Dedifferentiated amniotic fluid mesenchymal stem cell (primary cell): ENCODE measurements around the gene EFNA4.

Experiments used
- DNase-seq: peaks from one replicate; pipeline ENCODE4 v3.0.0-alpha.2; 2016; ENCODE audit errors: extremely low spot score

The EFNA4 gene

DNA sequence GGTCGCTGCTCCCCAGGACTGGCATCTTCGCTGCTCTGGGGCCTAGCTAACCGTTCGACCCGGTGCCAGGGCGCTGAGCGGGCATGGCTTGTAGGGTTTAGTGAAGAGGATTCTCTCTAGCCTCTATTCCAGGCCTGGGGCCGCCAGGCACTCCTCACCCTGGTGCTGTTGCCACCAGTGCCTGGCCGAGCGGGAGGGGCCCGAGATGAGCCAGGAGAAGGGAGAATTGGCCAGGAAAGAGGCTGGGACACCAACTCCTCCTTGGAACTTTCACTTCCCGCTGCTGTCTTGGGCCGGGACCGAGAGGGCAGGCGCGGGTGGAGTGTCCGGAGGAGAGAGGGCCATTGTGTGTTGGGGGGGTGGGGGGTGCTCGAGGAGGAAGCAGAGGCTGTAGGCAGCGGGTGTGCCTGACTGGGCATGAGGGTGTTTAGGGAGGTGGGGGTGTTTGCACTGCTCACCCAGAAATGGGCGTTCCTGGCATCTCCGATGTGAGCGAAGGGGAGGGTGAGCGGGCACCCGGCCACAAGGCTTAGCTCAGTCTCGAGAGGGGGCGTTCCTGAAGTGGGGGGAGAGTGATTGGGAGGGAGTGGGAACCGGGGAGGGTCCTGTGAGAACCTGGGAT lies 11.7 kb upstream of the EFNA4 start:
- DNase-seq = no peak

DNA sequence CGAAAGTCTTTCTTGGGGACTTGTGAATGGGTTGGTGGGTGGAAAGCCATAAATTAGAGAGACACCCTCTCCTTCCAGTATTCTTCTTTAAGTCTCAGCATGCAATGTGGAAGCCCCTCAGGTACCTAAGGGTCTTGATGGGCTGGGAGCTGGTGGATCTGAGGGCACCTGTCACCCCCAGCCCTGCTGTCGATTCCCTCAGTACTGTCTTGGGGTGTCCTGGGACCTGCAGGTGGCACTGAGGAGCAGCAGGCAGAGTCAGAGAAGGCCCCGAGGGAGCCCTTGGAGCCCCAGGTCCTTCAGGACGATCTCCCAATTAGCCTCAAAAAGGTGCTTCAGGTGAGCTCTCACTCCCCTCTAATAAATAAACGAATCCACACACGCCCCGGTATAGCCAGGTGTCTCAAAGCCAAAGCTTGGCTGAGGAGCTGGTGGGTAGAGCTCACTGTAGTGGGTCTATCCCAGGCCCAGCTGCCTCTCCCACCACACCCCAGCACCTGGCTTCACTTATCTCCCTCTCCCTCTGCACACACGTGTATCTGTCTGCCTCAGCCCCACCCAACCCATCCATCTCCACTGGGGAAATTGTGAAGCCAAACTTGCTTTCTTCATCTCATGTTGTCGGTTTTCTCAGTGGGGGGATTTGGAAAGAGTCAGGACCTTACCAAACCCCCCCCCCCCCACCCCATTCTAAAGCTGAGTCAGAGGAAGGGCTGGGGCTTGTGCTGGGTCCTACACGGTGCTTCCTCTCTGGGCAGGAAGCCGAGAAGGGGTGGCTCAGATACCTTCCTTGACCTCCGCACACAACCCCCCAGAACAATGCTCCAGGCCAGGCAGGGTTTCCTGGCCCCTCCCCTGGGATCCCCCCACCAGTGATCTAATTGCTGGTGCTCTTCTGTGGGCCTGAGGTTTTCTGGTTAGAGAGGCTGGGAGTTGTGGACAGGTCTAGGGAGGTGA lies 10.8 kb upstream of the EFNA4 start:
- no peak for DNase-seq

DNA sequence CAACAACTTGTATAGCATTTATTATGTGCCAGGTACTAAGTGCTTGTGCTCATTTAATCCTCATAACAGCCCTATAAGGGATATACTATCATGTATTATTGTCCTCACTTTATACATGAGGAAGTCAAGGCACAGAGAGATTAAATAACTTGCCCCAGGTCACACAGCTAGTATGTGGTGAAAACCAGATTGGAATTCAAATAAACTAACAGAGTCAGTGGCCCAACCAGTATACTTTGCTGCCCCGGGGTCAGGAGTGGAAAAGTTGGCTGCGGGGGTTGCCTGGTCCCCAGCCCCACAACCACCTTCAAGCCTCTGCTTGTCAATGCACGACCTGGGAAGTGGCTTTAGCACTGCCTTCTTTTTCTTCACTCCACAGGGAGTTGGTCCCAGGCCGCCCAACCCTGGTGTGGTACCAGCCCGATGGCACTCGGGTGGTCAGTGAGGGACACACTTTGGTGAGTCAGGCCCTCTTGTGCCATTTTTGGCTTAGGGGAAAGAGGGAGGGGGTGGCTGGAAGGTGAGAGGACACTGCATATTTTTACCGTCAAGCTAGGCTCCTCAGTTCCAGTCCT lies 9.9 kb upstream of the EFNA4 start:
- no peak for DNase-seq

DNA sequence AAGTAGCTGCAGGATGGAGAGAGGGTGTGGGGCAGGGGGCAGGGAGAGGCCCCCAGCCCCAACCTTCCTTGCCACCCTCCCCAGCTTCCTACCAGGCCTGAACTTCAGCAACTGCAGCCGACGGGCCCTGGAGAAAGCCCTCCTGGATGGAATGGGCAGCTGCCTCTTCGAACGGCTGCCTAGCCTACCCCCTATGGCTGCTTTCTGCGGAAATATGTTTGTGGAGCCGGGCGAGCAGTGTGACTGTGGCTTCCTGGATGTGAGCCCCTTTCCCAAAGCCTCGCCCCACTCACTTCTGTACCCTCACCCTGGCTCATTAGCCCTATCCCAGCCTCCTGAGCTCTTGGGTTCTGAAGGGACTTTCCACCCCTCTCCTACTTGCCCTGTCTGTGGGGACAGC lies 6.4 kb upstream of the EFNA4 start:
- no peak for DNase-seq

DNA sequence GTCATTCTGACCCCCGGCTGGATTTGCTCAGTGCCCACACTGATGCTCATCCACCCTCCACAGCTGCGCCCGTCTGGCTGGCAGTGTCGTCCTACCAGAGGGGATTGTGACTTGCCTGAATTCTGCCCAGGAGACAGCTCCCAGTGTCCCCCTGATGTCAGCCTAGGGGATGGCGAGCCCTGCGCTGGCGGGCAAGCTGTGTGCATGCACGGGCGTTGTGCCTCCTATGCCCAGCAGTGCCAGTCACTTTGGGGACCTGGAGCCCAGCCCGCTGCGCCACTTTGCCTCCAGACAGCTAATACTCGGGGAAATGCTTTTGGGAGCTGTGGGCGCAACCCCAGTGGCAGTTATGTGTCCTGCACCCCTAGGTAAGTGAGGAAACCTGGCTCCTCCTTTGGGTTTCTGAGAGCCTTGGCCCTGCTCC lies 5.7 kb upstream of the EFNA4 start:
- no peak for DNase-seq

DNA sequence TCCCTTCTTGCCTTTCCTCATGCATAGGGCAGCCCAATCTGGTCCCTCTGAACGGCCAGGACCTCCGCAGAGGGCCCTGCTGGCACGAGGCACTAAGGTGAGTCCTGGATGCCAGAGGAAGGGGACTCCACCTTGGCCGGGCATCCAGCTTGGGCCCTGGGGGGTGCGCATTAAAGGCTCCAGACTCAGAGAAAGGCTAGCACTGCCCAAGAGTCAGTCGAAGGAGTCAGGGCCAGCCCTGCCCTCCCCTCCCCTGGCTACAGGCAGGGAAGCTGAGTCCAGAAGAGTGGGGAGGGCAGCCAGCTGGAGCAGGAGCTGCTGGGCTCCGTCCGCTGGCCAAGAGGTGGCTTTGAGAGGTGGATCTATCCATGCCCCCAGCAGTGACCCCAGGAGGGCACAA lies 2.8 kb upstream of the EFNA4 start:
- no peak for DNase-seq

DNA sequence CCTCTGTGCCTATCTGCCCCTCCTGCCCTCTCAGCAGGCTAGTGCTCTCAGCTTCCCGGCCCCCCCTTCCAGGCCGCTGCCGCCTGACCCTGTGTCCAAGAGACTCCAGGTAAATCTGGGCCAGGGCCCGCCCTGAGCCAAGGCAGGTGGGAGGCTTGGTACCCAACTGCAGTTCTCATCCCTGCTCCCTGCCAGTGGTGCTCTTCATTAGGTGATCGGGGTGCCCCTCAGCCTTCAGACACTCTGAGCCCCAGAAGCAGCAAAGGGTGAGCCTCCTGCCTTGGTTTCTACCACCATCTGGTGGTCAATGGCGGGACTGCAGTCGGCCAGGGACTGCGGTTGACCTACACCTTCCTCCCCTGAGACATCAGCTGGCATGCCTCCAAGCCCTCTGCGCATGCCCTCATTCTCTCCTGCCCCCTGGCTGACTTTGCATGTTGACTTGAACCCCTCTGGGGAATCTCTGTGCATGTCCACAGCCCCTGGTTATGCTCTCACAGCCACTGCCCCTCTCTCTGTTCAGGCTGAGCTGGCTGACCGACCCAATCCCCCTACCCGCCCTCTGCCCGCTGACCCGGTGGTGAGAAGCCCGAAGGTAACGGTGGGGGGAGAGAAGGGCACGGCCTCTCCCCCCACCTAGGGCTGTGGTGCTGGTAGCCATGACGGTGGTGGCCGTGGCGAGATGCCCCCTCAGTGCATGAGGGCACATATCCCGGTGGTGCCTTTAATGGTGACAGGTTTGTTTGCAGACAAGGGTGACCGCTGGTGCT lies 2.0 kb upstream of the EFNA4 start:
- peak; percentile 55 for DNase-seq

DNA sequence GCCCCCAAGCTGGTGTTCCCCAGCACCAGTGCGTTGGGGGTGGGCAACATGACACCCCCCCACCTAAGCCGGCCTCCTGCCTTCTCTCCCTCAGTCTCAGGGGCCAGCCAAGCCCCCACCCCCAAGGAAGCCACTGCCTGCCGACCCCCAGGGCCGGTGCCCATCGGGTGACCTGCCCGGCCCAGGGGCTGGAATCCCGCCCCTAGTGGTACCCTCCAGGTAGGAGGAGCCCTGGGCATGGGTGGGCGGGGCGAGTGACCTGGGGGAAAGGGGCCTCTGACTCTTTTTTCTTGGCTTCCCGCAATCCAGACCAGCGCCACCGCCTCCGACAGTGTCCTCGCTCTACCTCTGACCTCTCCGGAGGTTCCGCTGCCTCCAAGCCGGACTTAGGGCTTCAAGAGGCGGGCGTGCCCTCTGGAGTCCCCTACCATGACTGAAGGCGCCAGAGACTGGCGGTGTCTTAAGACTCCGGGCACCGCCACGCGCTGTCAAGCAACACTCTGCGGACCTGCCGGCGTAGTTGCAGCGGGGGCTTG lies 1.3 kb upstream of the EFNA4 start:
- DNase-seq = no peak

DNA sequence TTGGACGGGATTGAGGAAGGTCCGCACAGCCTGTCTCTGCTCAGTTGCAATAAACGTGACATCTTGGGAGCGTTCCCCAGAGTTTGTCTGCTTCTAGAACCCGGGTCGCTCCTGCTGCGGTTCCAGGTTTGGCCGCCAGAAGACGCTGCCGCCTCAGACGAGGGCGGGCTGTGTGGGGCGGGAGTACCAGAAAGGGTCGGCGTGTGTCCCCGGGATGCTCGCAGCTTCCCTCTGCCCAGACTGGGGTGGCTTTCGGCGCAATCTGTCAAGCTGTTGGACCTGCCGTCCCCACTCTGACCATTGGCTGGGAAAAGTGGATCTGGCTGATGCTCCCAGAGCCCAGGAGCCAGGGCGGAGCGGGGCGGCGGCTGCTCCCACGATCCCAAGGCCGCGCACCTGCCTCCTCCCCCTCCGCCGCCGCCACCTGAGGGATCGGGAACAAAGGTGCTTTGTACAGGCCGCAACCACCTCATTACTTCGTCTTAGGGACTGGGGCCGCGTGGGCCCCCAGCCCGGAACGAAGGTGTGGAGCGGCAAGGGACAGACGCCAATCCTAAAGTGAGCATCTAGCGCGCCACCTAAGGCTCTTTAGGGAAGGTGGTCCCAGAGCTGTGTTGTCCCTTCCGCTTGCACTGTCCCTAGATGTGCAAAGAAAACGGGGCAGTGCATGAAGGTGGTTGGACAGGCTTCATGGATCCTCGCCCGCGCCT lies 683 bp upstream of the EFNA4 start:
- no peak for DNase-seq

DNA sequence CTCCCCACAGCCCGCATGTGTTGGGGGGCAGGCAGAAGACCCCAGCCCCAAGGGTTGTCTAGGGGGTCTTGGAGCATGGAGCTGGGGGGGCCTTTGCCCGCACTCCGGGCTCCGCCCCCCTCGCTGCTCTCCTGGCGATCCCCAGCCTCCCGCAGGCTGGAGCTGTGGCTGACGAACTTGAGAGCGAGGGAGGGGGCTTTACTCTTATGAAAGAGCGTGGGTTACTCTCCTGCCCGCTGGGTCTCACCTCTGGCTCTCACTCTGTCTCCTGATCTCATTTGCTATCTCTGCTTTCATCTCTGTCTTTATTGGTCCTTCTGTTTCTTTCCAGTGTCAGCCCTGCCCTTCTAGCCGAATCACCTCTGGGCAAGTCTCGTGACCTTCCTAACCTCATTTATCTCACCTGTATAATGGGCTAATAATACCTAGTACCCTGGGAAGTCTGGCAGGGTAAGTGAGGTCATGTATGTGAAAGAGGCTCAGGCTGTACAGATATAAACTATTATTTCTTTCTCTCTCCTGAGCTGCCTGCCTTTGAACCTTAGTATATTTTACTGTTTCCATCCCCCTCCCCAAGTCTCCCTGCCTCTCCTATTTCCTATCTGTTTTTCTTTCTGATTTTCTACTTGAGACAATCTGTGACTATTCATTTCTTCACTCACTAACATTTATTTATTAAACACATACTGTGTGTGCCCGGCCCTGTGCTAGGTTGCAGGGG lies 731 bp downstream of the EFNA4 start:
- DNase-seq = no peak

DNA sequence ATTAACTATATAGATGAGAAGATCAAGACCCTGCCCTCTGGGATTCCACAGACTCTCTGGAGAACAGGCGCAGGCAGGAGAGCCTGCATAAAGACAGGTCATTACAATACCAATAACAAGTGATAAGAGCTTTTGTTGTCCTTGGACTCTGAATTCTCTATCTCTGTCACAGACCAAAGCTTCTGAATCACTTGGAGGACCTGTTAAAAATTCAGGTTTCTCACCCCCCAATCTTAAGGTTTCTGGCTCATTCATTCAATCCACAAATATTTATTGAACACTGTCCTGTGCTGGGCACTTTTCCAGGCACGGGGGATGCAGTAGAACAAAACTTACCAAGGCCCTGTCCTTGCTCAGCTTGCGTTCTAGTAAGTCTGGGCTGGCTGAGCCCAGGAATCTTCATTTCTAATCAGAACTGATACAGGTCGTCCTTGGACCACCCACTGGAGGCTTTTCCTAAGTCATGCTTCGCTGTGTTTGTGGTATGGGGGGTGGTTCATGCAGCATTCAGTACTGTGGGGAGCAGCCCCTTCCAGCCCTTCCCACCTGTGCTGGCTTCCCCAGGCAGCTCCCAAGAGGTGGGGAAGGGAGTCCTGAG lies 1.4 kb downstream of the EFNA4 start:
- DNase-seq = no peak

DNA sequence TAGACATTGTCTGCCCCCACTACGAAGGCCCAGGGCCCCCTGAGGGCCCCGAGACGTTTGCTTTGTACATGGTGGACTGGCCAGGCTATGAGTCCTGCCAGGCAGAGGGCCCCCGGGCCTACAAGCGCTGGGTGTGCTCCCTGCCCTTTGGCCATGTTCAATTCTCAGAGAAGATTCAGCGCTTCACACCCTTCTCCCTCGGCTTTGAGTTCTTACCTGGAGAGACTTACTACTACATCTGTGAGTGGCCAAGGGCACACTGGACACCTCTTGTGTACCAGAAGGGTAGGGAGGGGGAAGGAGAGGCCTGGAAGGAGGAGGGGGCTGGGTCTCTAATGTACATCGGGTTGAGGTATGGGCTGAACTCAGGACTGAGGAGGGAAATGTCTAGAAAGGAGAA lies 3.2 kb downstream of the EFNA4 start:
- DNase-seq = no peak

DNA sequence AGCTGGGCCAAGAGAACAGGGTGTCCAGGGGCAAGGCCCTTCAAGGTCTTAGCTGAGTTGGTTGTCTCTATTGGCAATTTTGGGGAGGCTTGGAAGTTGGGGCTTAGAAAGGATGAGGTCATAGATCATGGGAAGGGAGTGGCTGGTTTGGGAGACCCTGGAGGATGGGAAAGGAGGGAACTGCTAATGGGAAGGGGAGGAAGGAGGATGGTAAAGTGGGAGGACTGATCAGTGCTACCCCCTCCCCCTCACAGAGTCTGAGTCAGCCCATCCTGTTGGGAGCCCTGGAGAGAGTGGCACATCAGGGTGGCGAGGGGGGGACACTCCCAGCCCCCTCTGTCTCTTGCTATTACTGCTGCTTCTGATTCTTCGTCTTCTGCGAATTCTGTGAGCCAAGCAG lies 5.1 kb downstream of the EFNA4 start:
- DNase-seq = no peak

DNA sequence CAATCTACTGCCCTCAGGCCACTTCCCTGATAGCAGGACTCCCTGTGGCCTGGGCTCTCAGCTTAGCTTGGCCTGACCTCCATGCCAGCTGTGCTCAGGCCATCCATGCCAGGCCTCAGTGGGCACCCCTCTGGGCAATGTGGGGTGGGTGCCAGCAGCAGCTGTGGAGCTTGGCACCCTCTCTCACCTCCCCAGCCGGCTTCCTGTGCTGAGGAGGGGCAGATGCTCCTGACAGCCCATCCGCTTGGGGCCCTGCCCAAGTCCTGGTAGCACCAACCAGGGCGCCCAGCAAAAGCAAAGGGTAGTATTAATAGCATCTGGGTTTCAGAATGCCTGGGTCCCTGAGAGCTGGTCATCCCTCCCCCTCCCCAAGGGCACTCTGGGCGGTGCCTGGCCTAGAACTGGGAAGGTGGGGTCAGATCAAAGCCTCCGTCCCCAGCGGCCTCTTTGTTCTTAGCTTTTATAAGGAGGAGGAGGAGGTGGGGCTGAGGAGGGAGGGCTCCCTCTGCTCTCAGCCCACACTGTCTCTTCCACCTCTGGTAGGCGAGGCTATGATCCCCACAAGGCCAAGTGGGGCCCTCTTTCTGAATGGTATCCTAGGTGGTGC lies 6.1 kb downstream of the EFNA4 start:
- DNase-seq = no peak

DNA sequence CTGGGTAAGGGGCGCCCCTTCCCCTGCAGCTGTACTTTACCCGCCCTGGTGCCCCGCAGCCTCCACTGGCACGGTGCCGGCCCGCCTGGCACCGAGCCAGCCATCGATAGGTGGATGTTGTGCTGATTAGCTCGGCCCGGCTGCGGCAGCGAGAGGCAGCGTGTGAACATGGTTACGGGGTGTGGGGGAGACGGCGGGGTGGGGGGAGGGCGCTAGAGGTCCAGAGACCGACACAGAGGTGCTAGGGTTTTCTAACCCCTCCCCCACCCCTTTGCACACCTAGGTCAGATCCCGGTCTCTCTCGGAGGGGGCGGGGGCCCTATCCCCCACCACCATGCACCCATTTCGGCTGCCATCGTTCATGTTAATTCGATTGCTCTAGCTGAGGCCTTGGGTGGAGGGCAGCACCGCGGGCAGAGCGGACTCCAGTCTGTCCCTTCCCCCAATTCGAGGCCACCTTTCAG lies 6.7 kb downstream of the EFNA4 start:
- DNase-seq = no peak

DNA sequence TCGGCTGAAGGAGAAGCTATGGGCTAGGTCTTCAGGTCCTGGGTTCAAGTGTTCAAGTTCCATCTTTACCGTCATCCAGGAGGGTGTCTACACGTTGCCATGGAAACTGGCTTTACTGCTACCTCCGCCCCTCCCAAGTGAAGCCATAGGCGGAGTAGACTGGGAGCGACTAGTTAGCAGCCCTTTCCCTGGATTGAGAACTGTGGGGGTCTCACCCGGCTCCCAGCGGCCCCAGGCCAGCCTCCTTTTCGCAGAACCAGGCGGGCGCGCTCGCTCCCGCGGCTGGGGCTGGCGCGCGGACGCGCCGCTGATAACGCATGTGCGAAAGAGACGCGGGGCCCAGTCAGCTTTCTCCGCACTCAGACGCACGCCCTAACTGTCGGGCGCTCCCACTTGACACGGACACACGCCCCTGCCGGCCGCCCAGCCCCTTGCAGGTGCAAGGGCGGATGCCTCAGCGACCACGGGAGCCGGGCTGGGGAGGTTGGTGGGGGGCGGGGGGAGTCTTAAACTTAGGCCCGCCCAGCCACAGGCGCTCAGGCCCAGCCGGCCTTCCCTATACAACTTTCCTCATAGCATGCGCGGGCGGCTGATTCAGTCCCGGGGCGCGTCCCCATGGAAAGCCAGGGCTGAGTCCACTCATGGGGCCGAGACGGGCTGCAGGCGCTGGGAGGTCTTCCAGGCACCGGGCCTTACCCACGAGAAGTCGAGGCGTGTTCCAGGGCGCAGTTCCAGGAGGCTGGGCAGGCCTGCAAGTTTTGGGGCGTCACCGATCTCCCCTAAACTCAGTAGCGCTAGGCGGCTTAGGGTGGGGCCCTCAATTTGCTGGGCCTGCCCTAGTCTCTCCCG lies 7.4 kb downstream of the EFNA4 start:
- no peak for DNase-seq

DNA sequence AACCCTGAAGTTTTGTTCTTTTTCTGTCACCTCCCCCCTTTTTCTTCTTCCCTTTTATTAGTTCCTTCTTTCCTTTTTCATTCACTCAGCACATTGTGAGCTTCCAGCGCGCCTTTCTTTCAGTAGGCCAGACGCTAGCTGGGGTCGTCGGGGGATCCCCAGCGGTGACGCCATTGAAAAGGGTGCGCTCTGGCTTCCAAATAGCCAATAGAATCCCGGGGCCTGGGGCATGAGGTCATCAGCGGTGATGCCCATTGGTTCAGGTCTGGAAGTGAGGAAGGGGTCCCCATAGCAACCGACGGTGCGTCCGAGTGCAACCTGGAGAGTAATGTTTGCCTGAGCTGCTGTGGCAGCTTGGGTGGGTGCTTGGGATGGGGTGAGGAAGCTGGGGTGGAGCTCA lies 8.2 kb downstream of the EFNA4 start:
- no peak for DNase-seq

DNA sequence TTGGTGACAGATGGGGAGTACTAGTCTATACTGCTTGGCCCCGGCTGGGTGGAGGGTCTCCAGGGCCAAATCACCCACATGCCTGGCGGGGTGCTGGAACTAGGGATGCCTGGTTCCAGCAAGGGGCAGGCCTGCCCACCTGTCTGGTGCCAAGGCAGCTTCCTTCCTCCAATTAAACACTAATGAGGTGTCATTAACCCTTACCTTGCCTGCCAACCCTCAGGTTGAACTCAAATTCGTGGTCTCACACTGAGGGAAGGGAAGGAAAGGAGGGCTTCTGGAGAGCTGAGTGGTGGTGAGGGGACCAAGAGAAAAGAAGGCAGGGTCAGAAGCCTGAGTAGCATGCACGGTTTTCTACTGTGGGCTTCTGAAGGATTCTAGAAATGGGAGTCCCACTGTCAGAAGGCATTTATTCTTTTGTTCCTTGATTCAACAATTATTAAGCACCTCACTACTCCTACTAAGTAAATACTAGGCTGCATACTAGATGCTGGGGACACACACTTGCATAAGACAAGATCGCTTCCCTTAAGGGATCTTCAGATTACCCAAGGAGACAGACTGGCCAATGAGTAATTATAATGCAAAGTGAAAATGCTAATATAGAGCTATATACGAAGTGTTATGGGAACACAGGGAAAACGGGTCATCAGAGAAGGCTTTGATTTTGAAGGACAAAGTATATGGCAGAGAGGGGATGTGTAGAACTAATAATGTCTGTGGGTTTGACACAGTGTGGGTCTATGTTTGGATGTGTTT lies 9.2 kb downstream of the EFNA4 start:
- DNase-seq = no peak
